HG02852 (cell line): ENCODE measurements around the gene VSTM1.

Source experiments
- ATAC-seq: cut with Tn5 transposase; IDR thresholded peaks from one replicate; pipeline ENCODE4 v1.9.1; 2021; ENCODE audit warnings: mild to moderate bottlenecking, moderate library complexity; ENCODE audit not compliant: unreplicated experiment

VSTM1 gene

DNA sequence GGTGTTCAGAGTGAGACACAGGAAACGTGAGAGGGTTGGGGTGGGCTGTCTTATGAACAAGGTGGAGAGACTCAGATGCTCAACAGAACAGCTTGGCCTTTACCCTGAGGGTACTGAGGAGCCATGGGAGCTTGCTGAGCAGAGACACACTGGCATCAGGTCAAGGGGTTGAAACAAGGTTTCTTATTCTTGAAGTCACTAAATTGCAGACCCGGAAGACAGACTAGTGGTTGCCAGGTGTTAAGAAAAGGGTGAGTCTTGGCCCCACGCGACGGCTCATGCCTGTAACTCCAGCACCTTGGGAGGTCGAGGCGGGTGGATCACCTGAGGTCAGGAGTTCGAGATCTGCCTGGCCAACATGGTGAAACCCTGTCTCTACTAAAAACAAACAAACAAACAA lies 49.8 kb downstream of the VSTM1 start:
- ATAC-seq, result no peak

DNA sequence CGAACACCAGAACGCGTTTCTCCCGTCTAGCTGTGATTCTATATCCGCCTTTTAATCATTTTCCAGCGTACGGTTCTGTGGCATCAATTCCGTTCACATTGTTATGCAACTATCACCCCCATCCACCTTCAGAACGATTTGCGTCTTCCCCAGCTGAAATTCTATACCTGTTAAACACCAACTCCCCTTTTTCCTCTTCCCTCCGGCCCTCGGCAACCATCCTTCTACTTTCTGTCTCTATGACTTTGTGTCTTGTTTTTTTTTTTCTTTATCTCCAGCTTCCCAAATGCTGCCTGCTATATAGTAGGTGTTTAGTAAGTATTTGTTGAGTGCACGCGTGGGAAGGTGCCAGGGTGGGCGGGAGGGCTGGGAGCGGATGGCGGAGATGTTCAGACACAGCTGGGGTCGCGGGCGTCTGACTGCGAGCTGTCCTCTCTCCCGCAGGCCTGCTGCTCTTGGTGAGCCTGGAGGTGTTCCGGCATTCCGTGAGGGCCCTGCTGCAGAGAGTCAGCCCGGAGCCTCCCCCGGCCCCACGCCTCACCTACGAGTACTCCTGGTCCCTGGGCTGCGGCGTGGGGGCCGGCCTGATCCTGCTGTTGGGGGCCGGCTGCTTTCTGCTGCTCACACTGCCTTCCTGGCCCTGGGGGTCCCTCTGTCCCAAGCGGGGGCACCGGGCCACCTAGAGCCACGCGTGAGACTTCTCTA lies 52.0 kb downstream of the VSTM1 start:
- ATAC-seq, result no peak

DNA sequence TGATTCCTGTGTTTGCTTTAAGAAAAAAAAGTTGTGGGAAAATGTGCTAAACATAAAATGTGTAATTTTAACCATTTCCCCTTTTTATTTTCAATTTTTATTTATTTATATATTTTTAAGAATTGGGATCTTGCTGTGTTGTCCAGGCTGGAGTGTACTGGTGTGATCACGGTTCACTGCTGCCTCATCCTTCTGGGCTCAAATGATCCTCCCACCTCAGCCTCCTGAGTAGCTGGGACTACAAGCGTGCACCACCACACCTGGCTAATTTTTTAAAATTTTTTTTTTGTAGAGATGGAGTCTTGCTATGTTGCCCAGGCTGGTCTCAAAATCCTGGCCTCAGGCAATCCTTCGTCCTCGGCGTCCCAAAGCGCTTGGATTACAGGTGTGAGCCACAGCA lies 53.2 kb downstream of the VSTM1 start:
- no peak for ATAC-seq

GRCh38 chr19:54009440-54009839 lies 54.3 kb downstream of the VSTM1 start:
- no peak for ATAC-seq

GRCh38 chr19:54002495-54003315 lies 61.0 kb downstream of the VSTM1 start:
- no peak for ATAC-seq

DNA sequence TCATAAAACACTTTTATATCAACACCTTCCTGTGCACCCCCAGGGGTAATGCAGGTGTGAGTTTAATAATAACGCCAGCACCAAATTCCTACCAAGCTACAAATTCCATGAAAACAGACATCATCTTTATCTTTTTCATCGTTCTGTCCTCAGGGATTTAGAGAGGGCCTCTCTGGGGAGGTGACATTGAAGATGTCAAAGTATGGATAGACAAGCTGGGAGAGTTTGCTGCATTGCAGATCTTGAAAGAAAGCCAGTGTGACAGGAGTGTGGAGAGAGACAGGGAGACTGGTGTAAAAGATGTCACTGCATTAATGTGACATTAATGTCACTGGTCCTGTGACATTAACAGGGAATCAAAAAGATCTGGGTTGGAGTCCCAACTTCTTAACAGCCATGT lies 62.2 kb downstream of the VSTM1 start:
- ATAC-seq, result no peak

GRCh38 chr19:53999694-54000093 lies 64.0 kb downstream of the VSTM1 start:
- ATAC-seq, result no peak

DNA sequence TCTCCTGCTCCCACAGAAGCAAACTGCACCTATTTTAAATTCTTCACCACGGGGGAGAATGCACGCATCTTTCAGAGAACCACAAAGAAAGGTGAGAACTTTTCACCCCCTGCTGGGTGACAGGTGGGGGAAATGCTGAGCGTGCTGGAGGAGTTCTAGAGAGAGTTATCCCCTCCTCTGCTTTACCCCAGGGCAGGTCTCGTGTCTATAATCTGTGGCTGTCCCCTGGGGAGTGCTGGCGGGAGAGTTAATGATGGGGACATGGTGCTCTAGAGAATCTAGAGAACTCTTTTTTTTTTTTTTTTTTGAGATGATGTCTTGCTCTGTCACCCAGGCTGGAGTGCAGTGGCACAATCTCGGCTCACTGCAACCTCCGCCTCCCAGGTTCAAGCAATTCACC lies 65.5 kb downstream of the VSTM1 start:
- ATAC-seq, result no peak

DNA sequence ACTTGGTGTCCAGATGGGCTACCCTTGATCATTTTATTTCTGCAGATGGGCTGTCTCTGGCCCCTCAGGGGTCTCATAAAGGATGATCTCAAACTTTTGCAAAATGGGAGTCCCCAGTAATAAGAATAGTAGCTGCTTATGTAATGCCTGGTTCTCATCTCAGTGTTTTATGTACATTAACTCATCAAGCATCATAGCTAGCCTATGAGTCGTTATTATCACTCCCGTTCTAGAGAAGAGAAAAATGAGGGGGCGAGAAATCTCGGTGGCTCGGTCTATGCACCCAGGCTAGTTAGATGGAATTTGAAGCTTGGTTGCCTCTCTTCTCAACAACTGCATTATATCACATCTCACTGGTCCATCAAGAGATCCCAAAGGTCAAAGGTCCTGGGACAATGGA lies 68.9 kb downstream of the VSTM1 start:
- ATAC-seq, result no peak

DNA sequence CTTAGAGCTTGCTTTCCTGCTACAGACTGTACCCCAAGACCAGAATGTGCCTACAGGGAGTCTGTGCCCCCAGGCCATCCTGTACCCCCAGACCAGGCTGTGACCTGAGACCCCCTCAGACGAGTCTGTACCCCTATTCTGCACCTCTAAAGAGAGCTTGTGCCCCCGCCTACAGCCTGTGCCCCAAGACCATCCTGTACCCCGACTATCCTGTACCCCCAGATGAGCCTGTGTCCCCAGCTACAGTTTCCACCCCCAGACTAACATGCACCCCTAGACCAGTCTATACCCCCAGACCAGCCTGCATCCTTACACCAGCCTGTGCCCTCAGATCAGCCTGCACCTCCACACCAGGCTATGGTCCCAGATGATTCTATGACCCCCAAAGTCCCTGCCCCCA lies 70.2 kb downstream of the VSTM1 start:
- ATAC-seq, result no peak

DNA sequence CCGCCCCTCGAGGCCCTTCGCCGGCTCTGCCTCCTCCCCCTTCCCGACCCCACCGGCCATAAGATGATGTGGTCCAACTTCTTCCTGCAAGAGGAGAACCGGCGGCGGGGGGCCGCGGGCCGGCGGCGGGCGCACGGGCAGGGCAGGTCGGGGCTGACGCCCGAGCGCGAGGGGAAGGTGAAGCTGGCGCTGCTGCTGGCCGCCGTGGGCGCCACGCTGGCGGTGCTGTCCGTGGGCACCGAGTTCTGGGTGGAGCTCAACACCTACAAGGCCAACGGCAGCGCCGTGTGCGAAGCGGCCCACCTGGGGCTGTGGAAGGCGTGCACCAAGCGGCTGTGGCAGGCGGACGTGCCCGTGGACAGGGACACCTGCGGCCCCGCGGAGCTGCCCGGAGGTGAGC lies 70.9 kb downstream of the VSTM1 start:
- ATAC-seq, result no peak

DNA sequence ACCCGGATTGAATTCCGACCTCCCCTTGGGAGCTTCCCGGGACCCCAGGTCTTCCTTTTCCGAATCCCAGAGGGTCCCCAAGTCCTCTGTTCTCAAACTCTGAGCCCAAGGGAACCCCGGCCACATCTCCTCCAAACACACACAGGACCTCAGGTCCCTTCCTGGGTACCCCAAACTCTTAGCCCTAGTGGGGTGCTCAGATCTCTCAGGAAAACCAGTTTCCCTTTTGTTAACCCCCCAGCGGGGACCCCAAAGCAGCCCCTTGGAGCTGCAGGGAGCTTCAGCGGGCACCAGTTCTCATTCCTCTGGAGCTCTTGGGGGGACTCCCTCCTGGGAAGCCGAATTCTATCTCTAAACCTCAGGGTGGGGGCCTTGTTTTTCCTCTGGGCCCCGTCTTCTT lies 71.5 kb downstream of the VSTM1 start:
- ATAC-seq, result no peak

DNA sequence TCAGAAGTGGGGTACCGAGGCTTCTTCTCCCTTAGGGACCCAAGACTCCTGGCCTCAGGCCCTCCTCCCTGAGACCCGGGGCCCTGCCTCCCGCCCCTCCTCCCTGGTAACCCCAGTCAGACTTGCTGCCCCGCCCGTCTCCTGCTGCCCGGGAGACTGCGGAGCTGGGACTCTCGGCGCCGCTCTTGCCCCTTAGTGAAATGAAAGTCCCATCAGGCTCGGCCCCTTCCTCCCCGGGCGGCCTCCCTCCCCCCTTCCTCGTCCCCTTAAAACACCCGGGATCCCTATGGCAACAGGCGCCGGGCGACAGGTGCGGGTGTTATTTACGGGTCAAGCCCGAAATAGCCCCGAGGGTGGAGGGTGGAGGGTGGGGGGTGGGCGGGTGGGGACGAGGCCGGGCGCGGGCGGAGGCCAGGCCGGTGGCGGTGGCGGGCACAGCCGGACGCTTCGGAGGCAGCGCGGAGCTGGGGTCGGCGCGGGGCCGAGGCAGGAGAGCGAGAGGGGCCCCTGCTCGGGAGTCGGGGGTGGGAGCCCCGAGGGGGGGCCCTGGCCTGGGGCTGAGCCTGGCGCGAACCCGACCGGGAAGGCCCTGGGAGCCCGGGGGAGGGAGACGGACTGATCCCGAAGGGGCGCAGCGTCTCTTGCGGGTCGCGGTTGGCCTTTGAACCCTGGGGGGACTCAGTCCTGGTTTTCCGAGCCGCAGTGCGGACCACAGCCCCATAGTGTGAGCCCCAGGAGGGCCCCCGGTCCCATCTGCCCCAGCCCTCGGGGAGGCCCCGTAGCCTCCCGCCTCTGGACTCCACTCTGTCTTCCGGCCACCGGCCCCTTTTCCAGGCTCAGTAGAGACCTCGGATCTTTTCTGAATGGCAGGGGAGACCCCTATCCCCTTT lies 72.2 kb downstream of the VSTM1 start, which contains the start of gene CACNG6:
Gene CACNG6 (plus strand): TSS at position 414 of the 890 bp plus-strand sequence. CDS start 1,241 bp downstream, outside the sequence.
- no peak for ATAC-seq
